ENCODE data around the gene EFCAB8. TPM values are rescaled to one million over a fixed set of nuclear protein-coding genes. Genes with fewer than 3 reads are reported as not detected.

EFCAB8 gene
- total RNA-seq, 4 donors from 2014 or later: 1.4 to 1.5 TPM; not detected in 2

DNA sequence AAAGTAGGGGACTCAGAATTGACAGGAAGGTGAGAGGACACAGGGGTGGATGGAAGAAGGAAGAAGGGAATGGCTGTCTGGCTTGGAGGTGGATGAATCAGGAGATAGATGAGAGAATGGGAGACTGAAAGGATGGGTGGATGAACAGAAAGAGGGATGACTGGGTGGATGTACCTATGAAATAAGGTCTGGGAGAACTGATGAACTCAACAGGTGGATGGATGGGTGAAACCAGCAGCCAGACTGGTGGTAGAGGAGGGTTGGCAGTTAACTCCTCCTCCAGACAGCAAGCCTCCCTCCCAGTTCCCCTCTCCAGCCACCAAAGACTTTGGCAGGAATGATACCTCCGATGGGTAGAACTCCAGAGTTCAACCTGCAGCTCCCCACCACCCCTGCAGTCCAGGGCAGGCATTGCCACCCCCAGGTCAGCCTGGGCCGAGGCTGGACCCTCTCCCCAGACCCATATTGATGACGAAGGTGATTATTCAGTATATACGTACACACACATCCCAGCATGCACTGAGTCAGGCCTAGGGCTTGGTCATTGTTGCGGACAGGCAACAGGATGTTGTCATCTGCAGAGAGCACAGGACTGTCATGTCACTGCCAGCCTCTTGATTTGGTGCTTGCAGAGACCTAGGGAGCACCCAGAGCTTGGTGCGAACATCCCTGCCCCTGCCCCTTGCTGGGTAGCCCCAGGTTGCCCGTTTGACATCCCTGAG, 143.5 kb downstream of the EFCAB8 start:
- no peak overlapping the region for H3K4me3 ChIP-seq
- TF ChIP-seq CTCF (IDR thresholded peaks at IDR 0.05) (no peak), POLR2A (IDR thresholded peaks at IDR 0.05) (no peak)
- H3K4me1 ChIP-seq: no peaks in the 10 kb centered on the region
- no peak for DNase-seq
- no peaks in the 10 kb centered on the region for H3K9me3 ChIP-seq
- no peak overlapping the region for H3K27ac ChIP-seq
- intact Hi-C loops (cut with DNase I; ENCODE audit: low total_unique reads): no loop called here
- no peaks in the 10 kb centered on the region for H3K36me3 ChIP-seq
- no peaks in the 10 kb centered on the region for H3K27me3 ChIP-seq

DNA sequence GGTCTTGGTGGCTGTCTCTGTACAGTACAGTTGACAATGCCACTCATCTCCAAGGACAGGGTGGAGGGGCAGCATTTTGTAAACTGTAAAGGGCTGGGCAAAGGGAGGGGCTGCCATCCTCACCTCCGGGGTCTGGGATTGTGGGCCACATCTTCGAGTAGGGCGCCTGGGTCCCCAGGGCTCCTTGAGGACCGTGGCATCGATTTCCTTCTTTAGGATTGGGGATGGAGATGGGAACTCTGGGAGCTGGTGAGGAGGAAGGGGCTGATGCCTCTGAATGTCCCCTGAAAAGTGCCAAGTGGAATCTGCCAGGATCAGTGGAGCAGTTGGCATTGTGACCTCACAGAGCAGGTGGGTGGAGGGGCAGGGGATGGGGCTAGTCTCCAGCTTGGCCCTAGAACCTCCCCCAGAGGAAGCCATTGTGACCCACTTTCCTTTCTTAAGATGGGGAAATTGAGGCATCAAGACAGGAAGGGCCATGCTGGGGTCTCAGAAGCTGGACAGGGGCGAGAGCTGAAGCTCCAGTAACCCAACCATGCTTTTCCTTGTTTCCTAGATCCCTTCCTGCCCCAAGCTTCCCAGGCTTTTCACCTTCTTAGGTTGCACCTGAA, 145.5 kb downstream of the EFCAB8 start, which contains the start of gene SUN5:
SUN5 (minus strand) TSS at position 293 of the 611 bp plus-strand sequence; CDS start at position 200, 93 bp downstream.
- Histone ChIP-seq H3K36me3 (no peaks in the 10 kb centered on the region), H3K4me3 (no peak within 1 kb of the TSS), H3K27me3 (no peaks in the 10 kb centered on the region), H3K4me1 (no peaks in the 10 kb centered on the region), H3K27ac (no peak within 1 kb of the TSS), H3K9me3 (no peaks in the 10 kb centered on the region)
- TF ChIP-seq POLR2A (IDR thresholded peaks at IDR 0.05) (no peak), CTCF (IDR thresholded peaks at IDR 0.05) (no peak)
- intact Hi-C loops (cut with DNase I; ENCODE audit: low total_unique reads): no loop called here
- no peak for DNase-seq

- DNase-seq: no peak
- Histone ChIP-seq H3K4me1 (no peaks in the 10 kb centered on the region), H3K36me3 (no peaks in the 10 kb centered on the region), H3K27ac (no peak overlapping the region), H3K27me3 (no peaks in the 10 kb centered on the region), H3K9me3 (no peaks in the 10 kb centered on the region), H3K4me3 (no peak overlapping the region)
- intact Hi-C loops (cut with DNase I; ENCODE audit: low total_unique reads): no loop called here
- TF ChIP-seq POLR2A (IDR thresholded peaks at IDR 0.05) (no peak), CTCF (IDR thresholded peaks at IDR 0.05) (no peak)
Observed at GRCh38 chr20:33005132-33005566, 146.4 kb downstream of the EFCAB8 start.

- H3K9me3 ChIP-seq: no peaks in the 10 kb centered on the region
- no peak for DNase-seq
- H3K4me1 ChIP-seq: no peaks in the 10 kb centered on the region
- no peaks in the 10 kb centered on the region for H3K27me3 ChIP-seq
- H3K36me3 ChIP-seq: no peaks in the 10 kb centered on the region
- no peak overlapping the region for H3K4me3 ChIP-seq
- TF ChIP-seq CTCF (IDR thresholded peaks at IDR 0.05): no peak
- TF ChIP-seq POLR2A (IDR thresholded peaks at IDR 0.05): no peak
- intact Hi-C loops (cut with DNase I; ENCODE audit: low total_unique reads): no loop called here
- no peak overlapping the region for H3K27ac ChIP-seq
Observed at GRCh38 chr20:33005908-33006775, 147.4 kb downstream of the EFCAB8 start.

All from uterus (tissue), 4 donors.